Ureter (tissue), 1 donor: ENCODE measurements around the gene CST1. TPM values are rescaled to one million over a fixed set of nuclear protein-coding genes. Genes with fewer than 3 reads are reported as not detected.

Source experiments
- DNase-seq: peaks from one replicate; pipeline ENCODE4 v3.0.0-alpha.2; 2020; ENCODE audit warnings: low spot score
- total RNA-seq: library from RNA; stranded (reverse); gene quantifications from one replicate; pipeline ENCODE4 v1.2.4, GENCODE V29; 2023
- donor health status: DM: yes; HTN: yes; CAD: no.

The CST1 gene
- total RNA-seq, 1 donor from 2014 or later, result not detected

- no peak for DNase-seq
Observed at GRCh38 chr20:23705895-23706294, 44.8 kb downstream of the CST1 start.

GRCh38 chr20:23702021-23702420, 48.7 kb downstream of the CST1 start:
- DNase-seq, result no peak

- no peak for DNase-seq
Observed at GRCh38 chr20:23700931-23701330, 49.8 kb downstream of the CST1 start.

GRCh38 chr20:23697947-23698346, 52.8 kb downstream of the CST1 start:
- DNase-seq, result no peak

Other genes starting within 250 kb of the CST1 start
- gene CST9L, start 182.5 kb downstream of the CST1 start, total RNA-seq, result not detected
- not detected for gene CST9, start 145.0 kb downstream of the CST1 start, total RNA-seq
- gene CST3, start 113.0 kb downstream of the CST1 start, total RNA-seq, result 544 TPM
- gene CST4, start 61.9 kb downstream of the CST1 start, total RNA-seq, result not detected
- not detected for gene CST2, start 75.8 kb upstream of the CST1 start, total RNA-seq
- not detected for gene CST5, start 128.8 kb upstream of the CST1 start, total RNA-seq
- gene GGTLC1, start 237.8 kb upstream of the CST1 start, total RNA-seq, result not detected